GM19438 (cell line): Measurements from ENCODE around the gene C20orf173.
"Not testable (repeated sequence)": the region's sequence is repeated elsewhere in the genome, so short reads cannot be mapped to it uniquely, and the experiment has no call there.

ENCODE experiments used
- ATAC-seq: cut with Tn5 transposase; IDR thresholded peaks from one replicate; pipeline ENCODE4 v1.9.1; 2021; ENCODE audit warnings: low read depth; ENCODE audit not compliant: unreplicated experiment

C20orf173 gene

DNA sequence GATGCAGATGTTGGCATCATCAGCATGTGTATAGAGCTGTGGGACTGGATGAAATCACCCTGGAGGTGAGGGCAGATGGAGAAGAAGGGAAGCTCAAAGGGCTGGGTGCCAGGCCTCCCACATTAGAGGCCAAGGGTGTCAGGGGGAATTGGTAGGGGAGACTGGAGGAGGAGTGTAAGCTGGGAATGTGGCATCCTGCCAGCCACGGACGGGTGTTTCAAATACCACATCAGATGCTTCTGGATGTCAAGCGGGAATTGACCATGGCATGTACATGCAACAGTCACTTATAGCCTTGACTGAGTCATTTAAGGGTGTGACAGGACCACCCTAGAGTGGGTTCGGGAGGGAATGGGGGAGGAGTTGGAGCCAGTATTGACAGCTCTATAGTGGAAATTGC is 22.1 kb upstream of the C20orf173 start:
- no peak for ATAC-seq

DNA sequence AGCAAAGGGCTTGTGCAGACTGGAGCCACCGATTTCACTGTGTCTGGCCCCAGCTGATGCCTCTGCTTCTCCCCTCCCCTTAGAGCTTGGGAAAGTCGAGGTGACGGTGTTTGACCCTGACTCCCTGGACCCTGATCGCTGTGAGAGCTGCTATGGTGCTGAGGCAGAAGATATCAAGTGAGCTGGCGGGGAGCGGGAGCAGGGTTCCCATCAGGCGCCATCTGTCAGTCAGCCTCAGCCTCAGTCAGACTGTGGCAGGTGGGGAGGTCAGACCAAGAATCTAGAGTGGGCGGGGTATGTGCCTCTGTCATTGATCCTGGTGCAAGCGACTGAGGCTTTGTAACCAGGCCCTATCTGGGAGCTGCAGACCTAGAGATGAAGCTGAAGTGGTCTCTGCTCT is 17.9 kb upstream of the C20orf173 start:
- ATAC-seq: no peak

DNA sequence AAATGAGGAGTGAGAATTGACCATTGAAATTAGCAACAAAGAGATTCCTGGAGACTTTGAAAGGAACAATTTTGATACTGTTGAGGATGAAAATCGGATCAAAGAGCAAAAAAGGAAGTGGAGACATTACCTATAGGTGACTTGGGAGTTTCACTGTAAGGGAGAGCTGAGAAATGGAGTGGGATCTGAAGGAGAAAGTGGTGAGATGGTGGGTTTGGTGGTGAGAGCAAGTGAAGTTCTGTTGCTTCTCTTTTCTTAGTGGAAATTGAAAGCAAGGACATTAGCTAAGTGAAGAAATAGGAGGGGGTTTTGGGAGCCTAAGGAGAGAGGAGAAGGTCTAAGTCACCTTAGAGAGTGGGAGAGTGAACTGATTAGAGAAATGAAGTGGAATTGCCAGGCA is 16.7 kb upstream of the C20orf173 start:
- ATAC-seq: no peak

DNA sequence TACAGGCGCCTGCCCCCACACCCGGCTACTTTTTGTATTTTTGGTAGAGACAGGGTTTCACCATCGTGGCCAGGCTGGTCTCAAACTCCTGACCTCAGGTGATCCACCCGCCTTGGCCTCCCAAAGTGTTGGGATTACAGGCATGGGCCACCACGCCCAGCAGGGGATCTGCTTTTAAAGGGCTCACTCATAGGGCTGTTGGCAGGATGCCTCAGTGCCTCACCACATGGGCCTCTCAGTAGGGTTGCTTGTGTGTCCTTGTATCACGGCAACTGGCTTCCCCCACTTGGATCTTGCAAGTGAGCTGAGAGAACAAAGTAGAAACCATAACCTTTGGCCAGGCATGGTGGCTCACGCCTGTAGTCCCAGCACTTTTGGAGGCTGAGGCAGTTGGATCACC is 15.5 kb upstream of the C20orf173 start:
- not testable (repeated sequence) for ATAC-seq

DNA sequence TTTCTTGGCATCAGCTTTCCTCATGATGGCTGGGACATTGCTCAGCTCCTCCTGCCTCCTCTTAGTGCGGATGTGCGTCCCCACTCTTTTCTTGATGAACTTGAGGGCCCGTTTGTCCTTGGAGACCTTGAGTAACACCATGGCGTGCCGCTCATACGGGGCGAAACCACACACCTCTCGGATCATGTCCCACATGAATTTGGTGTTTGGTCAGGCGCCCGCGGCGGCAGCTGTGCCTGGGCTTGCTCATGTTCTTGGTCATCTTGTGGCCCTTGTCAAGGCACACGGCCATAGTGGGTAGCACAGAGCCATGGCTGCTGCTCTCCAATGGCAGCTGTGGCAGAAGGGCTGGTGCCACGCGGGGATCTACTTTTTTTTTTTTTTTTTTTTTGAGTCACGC is 15.0 kb upstream of the C20orf173 start:
- no peak for ATAC-seq

DNA sequence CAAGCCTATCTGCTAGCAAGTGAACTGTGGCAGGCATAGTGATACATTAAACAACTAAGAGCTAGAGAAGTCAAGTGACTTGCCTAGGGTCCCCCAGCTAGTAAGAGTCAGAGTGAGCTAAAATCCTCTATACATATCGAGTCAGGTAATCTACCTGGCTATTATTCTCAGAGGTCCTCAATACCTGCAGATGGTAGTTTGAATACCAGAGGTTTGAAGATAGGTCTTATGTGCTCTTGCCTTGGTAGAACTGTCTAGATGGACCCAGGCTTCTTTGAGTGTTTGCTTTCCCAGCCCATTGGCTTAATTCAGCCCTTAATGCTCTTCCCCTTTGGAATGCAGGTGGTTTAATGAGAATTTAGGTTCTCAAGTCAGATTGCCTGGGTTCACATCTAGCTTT is 13.5 kb upstream of the C20orf173 start:
- no peak for ATAC-seq

DNA sequence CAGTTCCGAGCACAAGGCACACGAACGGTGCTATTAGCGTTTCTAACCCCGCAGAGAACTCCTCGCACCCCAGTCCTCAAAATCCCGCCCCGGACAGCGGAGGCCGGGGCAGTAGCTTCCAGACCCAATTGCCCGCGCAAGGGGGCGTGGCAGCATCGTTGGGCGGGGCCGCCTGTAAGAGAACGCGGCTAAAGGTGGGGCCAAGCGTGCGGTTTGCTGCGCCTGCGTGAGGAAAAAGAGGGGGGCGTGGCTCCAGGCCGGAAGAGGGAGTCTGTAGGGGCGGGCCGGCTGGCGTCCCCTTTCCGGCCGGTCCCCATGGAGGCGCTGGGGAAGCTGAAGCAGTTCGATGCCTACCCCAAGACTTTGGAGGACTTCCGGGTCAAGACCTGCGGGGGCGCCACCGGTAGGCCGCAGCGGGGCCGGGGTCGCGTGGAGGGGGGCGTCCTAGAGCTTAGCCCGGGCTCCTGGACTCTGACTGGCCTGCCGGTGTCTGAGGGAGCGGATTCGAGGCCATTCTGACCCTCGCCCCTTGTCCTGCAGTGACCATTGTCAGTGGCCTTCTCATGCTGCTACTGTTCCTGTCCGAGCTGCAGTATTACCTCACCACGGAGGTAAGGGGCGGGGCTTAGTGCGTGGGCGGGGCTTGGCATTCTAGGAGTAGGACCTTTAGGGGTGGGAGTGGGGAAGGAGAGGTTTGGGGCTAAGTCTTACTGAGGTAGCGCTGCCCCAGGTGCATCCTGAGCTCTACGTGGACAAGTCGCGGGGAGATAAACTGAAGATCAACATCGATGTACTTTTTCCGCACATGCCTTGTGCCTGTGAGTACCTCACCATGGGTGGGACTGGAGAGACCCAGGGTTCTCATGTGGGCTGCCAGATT is 12.6 kb upstream of the C20orf173 start, which contains the start of gene ERGIC3:
Gene ERGIC3, plus strand, starts transcription at position 296 of the 880 bp plus-strand sequence. Its CDS starts 20 bp downstream, at position 316.
- ATAC-seq: peak; percentile 96

DNA sequence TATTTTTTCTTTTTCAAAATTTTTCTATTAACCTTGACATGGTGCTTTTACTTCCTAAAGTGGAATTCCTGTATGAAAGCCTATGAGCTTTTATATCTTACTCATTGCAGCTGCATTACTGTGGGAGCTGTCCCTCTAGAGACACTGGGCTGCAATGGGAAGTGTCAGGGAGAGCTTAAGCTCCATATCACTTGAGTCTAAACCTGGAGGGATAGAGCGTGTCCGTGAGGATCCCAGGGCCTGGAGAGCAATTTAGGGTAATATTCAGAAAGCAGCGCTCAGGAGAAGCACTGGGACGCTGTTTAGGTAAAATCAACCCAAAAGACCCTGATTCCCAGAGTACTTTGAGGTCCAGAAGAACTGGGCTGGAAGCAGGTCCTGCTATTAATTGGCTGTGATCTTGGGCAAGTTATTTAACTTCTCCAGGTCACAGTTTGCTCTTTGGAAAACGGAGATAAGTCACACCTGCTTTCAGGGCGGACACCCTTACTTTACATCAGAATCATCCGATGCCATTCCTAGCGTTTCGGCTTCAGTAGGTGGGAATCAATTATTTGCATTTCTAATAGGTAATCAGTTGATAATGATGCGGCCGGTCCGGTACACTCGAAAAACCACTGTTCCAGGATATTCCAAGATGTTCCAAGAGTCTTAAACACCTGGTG is 11.8 kb upstream of the C20orf173 start:
- ATAC-seq: no peak

DNA sequence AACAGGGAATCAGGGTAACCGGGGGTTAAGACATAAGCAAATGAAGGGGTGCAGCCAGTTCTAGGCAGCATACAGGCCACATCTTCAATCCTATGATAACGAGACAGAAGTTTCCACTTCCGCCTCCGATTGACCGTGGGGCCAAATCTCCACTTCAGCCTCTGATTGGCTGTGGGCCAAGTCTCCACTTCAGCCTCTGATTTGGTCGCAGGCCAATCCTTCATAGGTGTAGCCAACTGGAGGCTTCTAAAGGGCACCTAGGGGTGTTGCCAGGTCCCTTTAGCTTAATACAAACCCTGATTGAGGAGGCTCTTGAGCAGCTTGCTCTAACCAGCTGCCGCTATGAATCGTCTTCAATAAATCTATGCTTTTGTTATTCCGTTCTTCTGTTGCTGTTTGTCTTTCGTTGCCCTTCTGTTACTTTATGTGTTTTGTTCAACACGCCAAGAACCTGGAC is 10.3 kb upstream of the C20orf173 start:
- no peak for ATAC-seq

DNA sequence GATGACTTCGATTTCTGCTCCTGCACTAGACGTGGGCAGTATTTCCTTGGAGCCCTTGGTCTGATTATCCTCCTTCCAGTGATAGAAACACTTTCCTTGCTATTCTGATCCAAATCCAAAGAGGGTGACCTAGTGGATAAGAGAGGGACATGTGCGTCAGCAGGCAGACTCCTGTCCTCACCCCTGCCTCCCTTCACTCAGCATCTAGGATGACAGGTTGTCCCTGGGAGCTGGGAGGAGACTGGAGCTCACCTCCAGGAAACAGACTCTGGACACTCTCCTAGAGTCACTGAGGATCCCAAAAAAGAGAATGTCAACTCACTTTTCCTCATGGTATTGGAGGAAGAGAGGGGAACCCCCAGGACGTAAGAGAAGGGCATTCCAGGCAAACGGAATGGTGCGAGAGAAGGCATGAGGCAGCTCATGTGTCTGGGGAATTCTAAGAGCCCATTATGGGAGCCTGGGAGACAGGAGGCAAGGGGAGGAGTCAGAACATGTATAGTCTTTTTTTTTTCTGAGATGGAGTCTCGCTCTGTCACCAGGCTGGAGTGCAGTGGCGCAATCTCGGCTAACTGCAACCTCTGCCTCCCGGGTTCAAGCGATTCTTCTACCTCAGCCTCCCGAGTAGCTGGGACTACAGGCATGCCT is 2.2 kb downstream of the C20orf173 start:
- ATAC-seq: no peak

DNA sequence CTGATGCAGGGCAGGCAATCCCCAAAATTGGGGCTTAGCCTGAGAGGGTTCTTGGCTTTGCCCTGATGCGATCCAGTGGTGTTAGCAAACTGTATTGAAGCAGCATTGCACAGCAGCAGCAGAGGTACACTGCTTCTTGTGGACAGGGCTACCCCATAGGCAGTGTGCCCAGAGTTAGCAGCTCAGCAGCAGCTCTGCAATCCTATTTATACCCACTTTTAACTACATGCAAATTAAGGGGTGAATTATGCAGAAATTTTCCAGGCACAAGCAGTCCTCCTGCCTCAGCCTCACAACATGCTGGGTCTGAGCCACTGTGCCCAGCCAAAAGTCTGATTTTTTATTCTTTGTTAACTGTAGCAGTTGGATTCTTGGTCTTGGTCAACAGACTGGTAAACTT is 3.8 kb downstream of the C20orf173 start:
- no peak for ATAC-seq

DNA sequence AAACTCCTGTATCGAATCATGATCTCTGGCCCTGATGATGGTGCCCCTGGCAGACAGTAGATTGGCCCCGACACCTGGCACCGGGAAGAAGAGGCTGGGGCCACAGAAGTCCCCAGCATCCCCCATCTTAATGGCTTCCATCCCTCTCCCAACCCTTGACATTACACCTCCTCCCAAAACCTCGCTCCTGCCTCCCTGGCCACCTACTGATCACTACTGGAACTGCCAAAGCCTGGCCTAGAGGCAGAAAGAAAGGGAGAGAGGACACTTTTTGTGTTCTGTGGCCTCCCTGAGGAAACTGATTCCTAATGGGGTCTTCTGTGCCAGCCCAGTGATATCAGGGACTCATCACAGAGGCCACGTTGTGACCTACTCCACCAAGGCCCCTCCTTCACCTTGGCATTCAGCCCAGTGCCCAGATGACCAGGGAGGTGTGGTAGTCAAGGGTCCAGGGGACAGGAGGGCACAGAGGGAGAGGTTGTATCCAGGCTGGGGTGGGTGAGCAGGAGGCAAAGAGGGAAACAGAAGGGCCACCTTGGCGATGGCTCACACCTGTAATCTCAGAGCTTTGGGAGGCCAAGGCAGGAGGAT is 6.1 kb downstream of the C20orf173 start:
- no peak for ATAC-seq

DNA sequence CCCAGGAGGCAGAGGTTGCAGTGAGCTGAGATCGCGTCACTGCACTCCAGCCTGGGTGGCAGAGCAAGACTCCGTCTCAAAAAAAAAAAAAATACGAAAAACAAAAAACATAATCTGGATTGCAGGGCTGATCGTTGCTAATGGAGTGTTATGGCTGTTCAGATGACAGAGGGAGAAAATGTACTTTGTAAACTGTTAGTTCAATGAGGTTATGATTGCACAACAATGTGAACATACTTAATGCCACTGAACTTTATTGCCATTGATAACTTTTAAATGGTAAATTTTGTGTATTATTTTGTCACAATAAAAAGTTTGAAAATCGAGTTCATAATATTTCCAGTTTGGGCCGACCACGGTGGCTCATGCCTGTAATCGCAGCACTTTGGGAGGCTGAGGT is 10.5 kb downstream of the C20orf173 start:
- no peak for ATAC-seq

DNA sequence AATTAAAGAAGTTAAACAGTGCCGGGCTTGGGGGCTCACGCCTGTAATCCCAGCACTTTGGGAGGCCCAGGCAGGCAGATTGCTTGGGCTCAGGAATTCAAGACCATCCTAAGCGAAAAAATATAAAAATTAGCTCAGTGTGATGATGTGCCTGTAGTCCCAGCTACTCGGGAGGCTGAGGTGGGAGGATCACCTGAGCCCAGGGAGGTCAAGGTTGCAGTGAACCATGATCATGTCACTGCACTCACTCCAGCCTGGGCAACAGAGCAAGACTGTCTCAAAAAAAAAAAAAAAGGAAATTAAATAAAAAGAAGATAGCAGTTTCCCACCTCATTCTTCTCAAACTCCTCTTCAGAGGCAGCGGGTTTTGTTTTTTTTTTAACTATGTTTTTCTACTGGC is 11.7 kb downstream of the C20orf173 start:
- ATAC-seq: not testable (repeated sequence)

DNA sequence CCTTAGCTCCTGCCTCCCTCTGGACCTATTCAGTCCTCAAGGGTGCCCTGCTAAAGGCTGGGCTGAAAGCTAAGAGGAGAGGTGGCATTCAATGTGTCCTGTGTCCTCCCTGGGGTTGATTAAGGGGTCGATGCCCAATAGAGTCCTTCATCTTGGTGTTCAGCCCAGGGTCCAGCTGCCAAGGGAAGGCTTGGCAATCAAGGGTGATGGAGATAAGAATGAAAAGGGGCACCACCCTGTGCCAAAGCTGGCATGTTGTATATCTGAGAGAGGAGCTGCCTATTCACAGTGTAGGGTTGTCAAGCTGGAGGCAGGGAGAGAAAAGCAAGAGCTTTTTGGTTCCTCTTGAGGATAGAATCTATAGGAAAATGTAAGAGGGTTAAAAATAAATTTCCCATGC is 12.3 kb downstream of the C20orf173 start:
- ATAC-seq: no peak

DNA sequence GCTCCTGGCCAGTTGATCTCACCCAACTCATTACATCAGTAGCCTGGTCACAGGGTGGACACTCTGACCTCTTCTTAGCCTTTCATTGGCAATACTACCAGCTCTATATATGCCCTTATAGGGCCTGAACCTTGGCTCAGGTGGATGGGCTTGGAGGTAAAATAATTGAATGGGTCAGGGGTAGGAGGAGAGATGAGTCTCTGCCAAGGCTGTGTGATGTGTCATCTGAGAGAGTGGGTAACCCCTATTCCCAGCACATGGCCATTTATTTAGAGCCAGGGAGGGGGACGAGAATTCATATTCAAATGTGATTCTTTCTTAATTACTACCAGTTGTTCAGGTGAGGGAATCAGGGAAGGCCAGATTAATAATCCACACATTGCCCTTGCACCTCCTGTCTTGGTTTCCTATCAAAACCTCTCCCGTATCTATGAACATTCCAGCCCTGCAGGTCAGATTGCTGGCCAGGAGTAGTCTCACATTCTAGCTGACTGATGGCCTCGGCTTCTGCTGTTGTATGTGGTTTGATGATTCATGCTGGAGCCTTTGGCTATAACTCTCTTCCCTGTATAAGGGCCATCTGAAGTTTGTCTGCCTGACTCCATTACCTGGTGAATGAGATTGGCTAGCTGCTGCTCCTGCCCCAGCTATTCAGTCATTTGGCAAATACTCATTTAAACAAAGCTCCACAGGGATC is 13.4 kb downstream of the C20orf173 start:
- no peak for ATAC-seq

DNA sequence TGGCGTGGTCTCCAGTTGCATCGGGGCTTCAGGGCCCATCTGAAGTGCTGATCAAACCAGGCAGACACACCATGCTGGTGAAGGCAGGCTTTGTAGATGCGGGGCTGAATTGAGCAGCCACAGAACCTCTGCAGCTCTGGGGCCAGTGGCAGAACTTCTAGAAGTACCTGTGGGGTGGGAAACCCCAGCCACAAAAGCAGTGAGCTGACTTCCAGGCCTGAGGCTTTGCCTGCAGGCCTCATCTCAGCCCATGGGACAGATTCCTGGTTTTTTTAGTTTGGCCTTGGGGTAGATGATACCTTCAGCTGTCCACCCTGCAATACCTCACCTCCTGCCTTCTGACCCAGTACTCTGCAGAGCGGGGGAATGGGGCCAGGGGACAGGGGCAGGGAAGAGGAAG is 14.1 kb downstream of the C20orf173 start:
- ATAC-seq: no peak

DNA sequence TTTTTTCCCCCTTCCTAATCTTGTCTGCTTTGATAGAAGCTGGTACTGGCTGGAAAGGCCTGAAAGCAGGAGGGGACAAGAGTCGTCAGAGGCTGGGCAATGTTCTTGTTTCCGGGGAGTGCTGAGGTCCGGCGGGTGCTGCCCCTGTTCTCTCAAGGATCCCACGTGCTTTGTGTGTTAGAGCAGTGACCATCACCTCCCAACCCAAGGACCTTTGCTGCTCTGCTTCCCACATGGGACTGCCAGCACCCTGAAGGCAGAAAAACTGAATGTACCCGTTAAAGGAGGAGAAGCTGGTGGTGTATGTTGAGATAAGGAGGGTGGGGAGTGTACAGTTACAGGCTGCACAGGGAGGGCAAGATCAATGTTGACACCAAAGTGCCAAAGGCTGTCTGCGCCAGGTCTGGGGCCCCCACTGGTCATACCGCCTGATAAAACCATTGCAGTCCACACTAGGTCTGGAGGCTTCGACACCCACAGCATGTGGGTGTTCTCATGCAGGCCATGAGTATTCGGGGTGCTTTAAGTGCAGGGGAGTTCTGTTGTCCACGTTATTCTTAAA is 15.0 kb downstream of the C20orf173 start:
- no peak for ATAC-seq

DNA sequence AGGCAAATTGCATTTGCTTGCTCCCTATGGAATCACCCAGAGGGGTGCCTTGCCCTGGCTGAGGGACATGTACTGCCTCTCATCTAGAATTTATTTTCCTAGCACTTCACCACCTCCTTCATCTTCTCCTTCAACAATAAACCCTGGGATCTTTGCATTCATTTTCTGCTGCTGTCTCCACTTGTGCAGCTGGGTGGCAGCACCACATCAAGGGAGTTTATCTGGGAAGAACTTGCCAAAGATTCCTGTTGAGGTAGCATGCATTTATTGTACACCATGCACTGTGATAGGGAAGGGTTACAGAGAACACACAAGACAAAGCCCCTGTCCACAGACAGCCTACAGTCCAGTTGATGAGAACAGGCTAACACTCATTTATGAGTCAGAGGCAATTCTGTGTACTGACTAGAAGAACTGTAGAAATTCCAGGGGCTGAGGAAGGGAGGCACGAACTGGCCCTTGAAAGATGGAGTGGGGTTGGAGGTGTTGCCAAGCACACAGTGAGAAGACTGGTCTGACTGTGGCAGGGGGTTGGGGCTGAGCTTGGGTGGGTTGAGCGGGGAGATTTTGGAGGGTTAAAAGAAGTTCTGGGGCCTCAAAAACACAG is 17.5 kb downstream of the C20orf173 start:
- no peak for ATAC-seq
